RWPE2 (cell line): ENCODE measurements around the gene SDK2.

Source experiments
- ATAC-seq: fragments of 200-7000 bp; cut with Tn5 transposase; 3 replicates; pipeline ENCODE4 v1.9.1; 2021; ENCODE audit warnings: low read depth
- DNase-seq: peaks from one replicate; pipeline ENCODE4 v3.0.0-alpha.2; 2020; ENCODE audit warnings: low spot score
- H3K27ac ChIP-seq: fragments of 450-650 bp; 2 replicates; pipeline ENCODE4 v1.5.1; 2017; ENCODE audit warnings: mild to moderate bottlenecking; ENCODE audit not compliant: poor library complexity, severe bottlenecking
- H3K27me3 ChIP-seq: fragments of 250-450 bp; sonication (Bioruptor Pico); 2 replicates; pipeline ENCODE4 v1.5.1; 2021; ENCODE audit warnings: mild to moderate bottlenecking, moderate library complexity; ENCODE audit not compliant: insufficient read depth, poor library complexity, severe bottlenecking
- H3K36me3 ChIP-seq: fragments of 250-450 bp; sonication (Bioruptor Pico); 2 replicates; pipeline ENCODE4 v1.5.1; 2020; ENCODE audit warnings: low read depth, mild to moderate bottlenecking, moderate library complexity
- H3K4me1 ChIP-seq: fragments of 250-450 bp; sonication (Bioruptor Pico); 2 replicates; pipeline ENCODE4 v1.5.1; 2021; ENCODE audit warnings: mild to moderate bottlenecking, moderate library complexity; ENCODE audit not compliant: insufficient read depth, poor library complexity, severe bottlenecking
- H3K4me3 ChIP-seq: fragments of 250-450 bp; sonication (Bioruptor Pico); 2 replicates; pipeline ENCODE4 v1.5.1; 2021; ENCODE audit warnings: mild to moderate bottlenecking, moderate library complexity; ENCODE audit not compliant: severe bottlenecking
- H3K9me3 ChIP-seq: fragments of 250-450 bp; sonication (Bioruptor Pico); 2 replicates; pipeline ENCODE4 v1.5.1; 2021; ENCODE audit warnings: mild to moderate bottlenecking, moderate library complexity; ENCODE audit not compliant: severe bottlenecking
- CTCF ChIP-seq: fragments of 450-650 bp; IDR thresholded peaks from one replicate; pipeline ENCODE4 v1.5.1; 2017; ENCODE audit warnings: mild to moderate bottlenecking, moderate library complexity; ENCODE audit not compliant: poor library complexity, severe bottlenecking

Gene SDK2

GRCh38 chr17:73384926-73385325 lies 259.3 kb downstream of the SDK2 start:
- H3K4me3 ChIP-seq: no peak overlapping the region
- H3K4me1 ChIP-seq: no peaks in the 10 kb centered on the region
- no peak overlapping the region for H3K27ac ChIP-seq
- no peaks in the 10 kb centered on the region for H3K36me3 ChIP-seq
- no peak for TF ChIP-seq CTCF
- no peaks in the 10 kb centered on the region for H3K9me3 ChIP-seq
- H3K27me3 ChIP-seq: no peaks in the 10 kb centered on the region
- no peak for ATAC-seq
- DNase-seq: no peak

- H3K4me3 ChIP-seq: no peak overlapping the region
- H3K9me3 ChIP-seq: no peaks in the 10 kb centered on the region
- no peaks in the 10 kb centered on the region for H3K4me1 ChIP-seq
- ATAC-seq (no peak), DNase-seq (no peak)
- no peaks in the 10 kb centered on the region for H3K36me3 ChIP-seq
- no peak for TF ChIP-seq CTCF
- H3K27me3 ChIP-seq: no peaks in the 10 kb centered on the region
- H3K27ac ChIP-seq: no peak overlapping the region
Observed at GRCh38 chr17:73380439-73381106, 263.7 kb downstream of the SDK2 start.

GRCh38 chr17:73379826-73380225 lies 264.4 kb downstream of the SDK2 start:
- H3K27me3 ChIP-seq: no peaks in the 10 kb centered on the region
- H3K27ac ChIP-seq: no peak overlapping the region
- no peak for ATAC-seq
- H3K9me3 ChIP-seq: no peaks in the 10 kb centered on the region
- TF ChIP-seq CTCF: no peak
- no peak for DNase-seq
- no peak overlapping the region for H3K4me3 ChIP-seq
- H3K4me1 ChIP-seq: no peaks in the 10 kb centered on the region
- H3K36me3 ChIP-seq: no peaks in the 10 kb centered on the region

- no peaks in the 10 kb centered on the region for H3K4me1 ChIP-seq
- DNase-seq (no peak), ATAC-seq (no peak)
- H3K4me3 ChIP-seq: no peak overlapping the region
- H3K36me3 ChIP-seq: no peaks in the 10 kb centered on the region
- no peaks in the 10 kb centered on the region for H3K9me3 ChIP-seq
- H3K27me3 ChIP-seq: no peaks in the 10 kb centered on the region
- TF ChIP-seq CTCF: no peak
- no peak overlapping the region for H3K27ac ChIP-seq
Observed at GRCh38 chr17:73378974-73379470, 265.2 kb downstream of the SDK2 start.

GRCh38 chr17:73376636-73377035 lies 267.6 kb downstream of the SDK2 start:
- no peaks in the 10 kb centered on the region for H3K4me1 ChIP-seq
- no peaks in the 10 kb centered on the region for H3K27me3 ChIP-seq
- no peak for ATAC-seq
- no peak overlapping the region for H3K4me3 ChIP-seq
- DNase-seq: no peak
- H3K27ac ChIP-seq: no peak overlapping the region
- H3K36me3 ChIP-seq: no peaks in the 10 kb centered on the region
- no peak for TF ChIP-seq CTCF
- no peaks in the 10 kb centered on the region for H3K9me3 ChIP-seq
